Activated CD4-positive, alpha-beta T cell treated with anti-CD3 and anti-CD28 coated beads, Interleukin-2, Interleukin-6, amounts not matched to agents 100 ng/mL and 50 ng/mL, durations not matched to agents 16 hours and 8 hours (primary cell): Measurements from ENCODE around the gene RPS14.

Experiments used
- DNase-seq: peaks from one replicate; pipeline ENCODE4 v3.0.0-alpha.2; 2020

The RPS14 gene

DNA sequence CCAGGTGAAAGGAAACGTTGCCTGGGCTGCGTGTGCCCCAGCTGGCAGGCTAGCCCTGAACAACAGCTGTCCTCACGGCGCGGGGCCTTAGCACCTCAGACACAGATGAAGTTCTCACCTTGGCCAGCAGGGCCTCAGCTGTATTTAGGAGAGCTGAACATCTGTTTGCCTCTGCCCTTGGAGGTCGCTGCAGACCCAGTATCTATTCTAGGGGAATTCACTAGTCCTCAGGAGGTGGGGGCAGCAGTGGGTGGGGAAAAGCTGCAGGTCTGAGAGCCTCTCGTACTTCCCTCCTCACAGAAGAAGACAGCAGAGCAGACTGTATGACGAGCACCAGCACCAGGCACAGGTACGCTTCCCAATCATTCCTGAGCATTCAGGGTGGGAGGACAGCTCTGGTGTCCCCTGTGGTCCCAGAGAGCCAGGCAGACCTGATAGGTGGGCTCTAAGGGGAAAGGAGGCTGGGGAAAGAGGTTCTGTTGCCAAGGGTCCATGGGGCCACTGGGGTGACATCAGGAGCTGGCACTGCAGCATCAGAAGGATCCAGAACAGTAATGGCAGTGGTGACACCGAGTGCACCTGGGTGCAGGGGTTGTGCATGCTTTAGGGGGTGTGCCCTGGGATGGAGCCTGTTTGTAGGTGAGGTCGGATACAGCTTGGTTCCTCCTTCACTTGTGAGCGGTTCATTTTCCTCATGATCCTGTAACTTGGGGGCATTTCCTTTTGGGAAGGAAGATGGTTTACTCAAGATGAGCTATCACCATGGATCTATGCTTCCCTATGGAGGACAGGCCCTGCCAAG lies 50.6 kb downstream of the RPS14 start:
- DNase-seq: peak; percentile 41

GRCh38 chr5:150397782-150398721 lies 51.5 kb downstream of the RPS14 start:
- no peak for DNase-seq

DNA sequence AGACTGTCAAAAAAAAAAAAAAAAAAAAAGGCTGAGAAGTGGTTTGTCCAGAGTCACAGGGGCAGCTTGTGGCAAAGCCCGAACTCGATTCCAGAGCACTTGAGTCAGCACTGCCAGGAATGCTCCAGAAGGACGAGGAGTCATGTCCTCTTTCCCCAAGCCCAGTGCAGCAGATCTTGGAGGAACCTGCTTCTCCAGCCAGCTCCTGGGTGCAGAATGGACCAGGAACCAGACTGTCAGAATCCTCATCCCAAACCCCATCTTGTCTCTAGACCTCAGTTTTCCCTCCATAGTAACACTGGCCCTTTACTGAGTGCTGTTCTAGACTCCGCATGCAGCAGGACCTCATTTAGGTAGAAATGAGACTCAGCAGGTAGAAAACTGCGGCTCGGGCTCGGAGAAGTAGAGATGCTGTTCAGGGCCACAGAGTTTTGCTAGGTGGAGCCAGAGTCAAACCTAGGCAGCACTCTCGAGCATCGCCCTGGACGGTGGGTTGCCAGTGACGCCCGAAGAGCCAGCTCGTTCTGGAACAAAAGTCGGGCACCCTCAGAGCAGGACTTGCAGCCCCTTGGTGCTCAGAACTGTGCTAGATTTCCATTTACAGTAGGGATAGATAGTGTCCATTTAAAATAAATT lies 52.3 kb downstream of the RPS14 start:
- no peak for DNase-seq

GRCh38 chr5:150396267-150396666 lies 53.3 kb downstream of the RPS14 start:
- DNase-seq: no peak

- DNase-seq: no peak
Measured at GRCh38 chr5:150395688-150395975, 53.9 kb downstream of the RPS14 start.

- no peak for DNase-seq
Measured at GRCh38 chr5:150394912-150395687, 54.4 kb downstream of the RPS14 start.

- no peak for DNase-seq
Measured at GRCh38 chr5:150394131-150394530, 55.4 kb downstream of the RPS14 start.

- no peak for DNase-seq
Measured at GRCh38 chr5:150393096-150393645, 56.4 kb downstream of the RPS14 start.

- DNase-seq: no peak
Measured at GRCh38 chr5:150392680-150393079, 56.9 kb downstream of the RPS14 start.
